IMR-90 (cell line): Measurements from ENCODE around the gene MARCO. TPM values are rescaled to one million over a fixed set of nuclear protein-coding genes. Genes with fewer than 3 reads are reported as not detected.

ENCODE experiments used
- ATAC-seq: fragments of 200-7000 bp; cut with Tn5 transposase; 2 replicates; pipeline ENCODE4 v1.9.1; 2020; ENCODE audit warnings: low read depth, mild to moderate bottlenecking, moderate library complexity
- BruUV-seq: library from RNA; stranded (reverse); fragments of 400-500 nt; replicated peaks from 2 replicates; lab custom pipeline; 2021; lab: Mats Ljungman, UMichigan
- CTCF ChIA-PET: fragments of 300-600 bp; formaldehyde crosslinking; extraction: SDS; loops from one replicate; lab custom pipeline; 2021; ENCODE audit warnings: antibody characterized with exemption; lab: Yijun Ruan, JAX
- POLR2A ChIA-PET: fragments of 300-600 bp; sonication (Branson Sonifier 250); formaldehyde crosslinking; loops from one replicate; lab custom pipeline; 2022; ENCODE audit warnings: antibody characterized with exemption; ENCODE audit not compliant: unreplicated experiment; lab: Charles Lee
- DNase-seq: peaks from one replicate; pipeline ENCODE4 v3.0.0; 2013
- H2AFZ ChIP-seq: replicated peaks from 2 replicates; pipeline ENCODE3; 2013; ENCODE audit warnings: low read length, mild to moderate bottlenecking; ENCODE audit not compliant: poor library complexity
- H2AK5ac ChIP-seq: 2 replicates; pipeline ENCODE4 v1.6.1; 2013; ENCODE audit warnings: low read depth, low read length, inconsistent platforms
- H2AK9ac ChIP-seq: replicated peaks from 2 replicates; pipeline ENCODE3; 2013; ENCODE audit warnings: mild to moderate bottlenecking, low read depth, low read length, moderate library complexity; ENCODE audit not compliant: poor library complexity
- H2BK120ac ChIP-seq: 2 replicates; pipeline ENCODE4 v1.6.1; 2013; ENCODE audit warnings: low read depth, low read length, inconsistent platforms
- H2BK15ac ChIP-seq: 3 replicates; pipeline ENCODE4 v1.6.1; 2013; ENCODE audit warnings: low read depth, low read length, inconsistent platforms
- H2BK20ac ChIP-seq: 2 replicates; pipeline ENCODE4 v1.6.1; 2013; ENCODE audit warnings: low read depth, mild to moderate bottlenecking, inconsistent platforms, low read length, moderate library complexity
- H2BK5ac ChIP-seq: 2 replicates; pipeline ENCODE4 v1.6.1; 2013; ENCODE audit warnings: mild to moderate bottlenecking, low read depth, low read length, inconsistent platforms; ENCODE audit not compliant: poor library complexity, severe bottlenecking
- H3K14ac ChIP-seq: replicated peaks from 2 replicates; pipeline ENCODE4 v1.6.1; 2013; ENCODE audit warnings: low read depth, low read length, inconsistent platforms
- H3K18ac ChIP-seq: 2 replicates; pipeline ENCODE4 v1.6.1; 2013; ENCODE audit warnings: low read depth, low read length, control low read depth
- H3K23ac ChIP-seq: 2 replicates; pipeline ENCODE4 v1.6.1; 2013; ENCODE audit warnings: low read depth, low read length, inconsistent platforms
- H3K27ac ChIP-seq: 2 replicates; pipeline ENCODE4 v1.5.1; 2013; ENCODE audit warnings: mild to moderate bottlenecking, control low read depth, low read length; ENCODE audit not compliant: insufficient read depth
- H3K27me3 ChIP-seq: 2 replicates; pipeline ENCODE4 v1.6.1; 2013; ENCODE audit warnings: low read length; ENCODE audit not compliant: control insufficient read depth, insufficient read depth
- H3K36me3 ChIP-seq: 2 replicates; pipeline ENCODE4 v1.6.1; 2013; ENCODE audit warnings: low read length, mixed read lengths; ENCODE audit not compliant: control insufficient read depth, insufficient read depth
- H3K4ac ChIP-seq: 2 replicates; pipeline ENCODE4 v1.6.1; 2013; ENCODE audit warnings: low read depth, low read length, inconsistent platforms
- H3K4me1 ChIP-seq: 2 replicates; pipeline ENCODE4 v1.6.1; 2013; ENCODE audit warnings: low read length, mixed read lengths; ENCODE audit not compliant: control insufficient read depth, insufficient read depth
- H3K4me2 ChIP-seq: 2 replicates; pipeline ENCODE4 v1.6.1; 2013; ENCODE audit warnings: low read depth, mild to moderate bottlenecking, control low read depth, low read length, moderate library complexity
- H3K4me3 ChIP-seq: 2 replicates; pipeline ENCODE4 v1.5.1; 2013; ENCODE audit warnings: low read depth, mild to moderate bottlenecking, control low read depth, low read length, moderate library complexity; ENCODE audit not compliant: insufficient read depth
- H3K56ac ChIP-seq: 2 replicates; pipeline ENCODE4 v1.6.1; 2013; ENCODE audit warnings: low read length, inconsistent platforms; ENCODE audit not compliant: insufficient read depth; ENCODE audit errors: extremely low read depth
- H3K79me1 ChIP-seq, 2 experiments: 2 replicates each; pipeline ENCODE4 v1.6.1; 2013; ENCODE audit warnings: low read length in 2 of 2, inconsistent platforms in 1 of 2, low read depth in 1 of 2
- H3K9ac ChIP-seq: 2 replicates; pipeline ENCODE4 v1.6.1; 2013; ENCODE audit warnings: low read depth, low read length, control low read depth
- H3K9me1 ChIP-seq: 2 replicates; pipeline ENCODE4 v1.6.1; 2013; ENCODE audit warnings: low read length, inconsistent platforms; ENCODE audit not compliant: insufficient read depth
- H3K9me3 ChIP-seq: 2 replicates; pipeline ENCODE4 v1.6.1; 2013; ENCODE audit warnings: low read length; ENCODE audit not compliant: control insufficient read depth, insufficient read depth
- H4K20me1 ChIP-seq: 2 replicates; pipeline ENCODE4 v1.6.1; 2013; ENCODE audit warnings: low read length, inconsistent platforms; ENCODE audit not compliant: insufficient read depth
- H4K5ac ChIP-seq: 2 replicates; pipeline ENCODE4 v1.6.1; 2013; ENCODE audit warnings: mild to moderate bottlenecking, low read depth, low read length, control low read depth
- H4K8ac ChIP-seq, 2 experiments: 2 replicates each; pipeline ENCODE4 v1.6.1; 2013; ENCODE audit warnings: low read depth in 2 of 2, low read length in 2 of 2, control low read depth in 1 of 2, inconsistent platforms in 1 of 2
- H4K91ac ChIP-seq: 2 replicates; pipeline ENCODE4 v1.6.1; 2013; ENCODE audit warnings: low read depth, low read length, inconsistent platforms; ENCODE audit not compliant: insufficient read depth
- CEBPB ChIP-seq: IDR thresholded peaks from 2 replicates; pipeline ENCODE4 v1.6.1; 2012; ENCODE audit warnings: low read depth, low read length, improper control_type of control experiment
- FOS ChIP-seq: fragments of 150-350 bp; IDR thresholded peaks from 2 replicates; pipeline ENCODE4 v1.6.1; 2016; ENCODE audit warnings: low read depth, low read length
- MAFK ChIP-seq: IDR thresholded peaks from 2 replicates; pipeline ENCODE4 v1.6.1; 2012; ENCODE audit warnings: low read depth, low read length, improper control_type of control experiment
- POLR2A ChIP-seq: IDR thresholded peaks from 2 replicates; pipeline ENCODE4 v1.6.1; 2012; ENCODE audit warnings: mild to moderate bottlenecking, low read depth, low read length
- RAD21 ChIP-seq: IDR thresholded peaks from 2 replicates; pipeline ENCODE4 v1.6.1; 2012; ENCODE audit warnings: low read length, improper control_type of control experiment
- WGBS, 2 experiments: methylation state at CpG; one replicate each; pipeline versions ENCODE4 v1.1.5 to v1.1.7; 2013; ENCODE audit warnings: missing lambda C conversion rate in 2 of 2; ENCODE audit not compliant: insufficient read length in 1 of 2; ENCODE audit errors: extremely low coverage in 2 of 2; 5-methylcytosine and 5-hydroxymethylcytosine counted together
- dilution Hi-C: fragments of 300-500 bp; cut with HindIII; formaldehyde crosslinking; loops from one replicate; pipeline ENCODE4 v1.14.3; 2018; ENCODE audit warnings: low sequenced_read_pairs; ENCODE audit not compliant: unreplicated experiment
- in situ Hi-C: fragments of 300-500 bp; cut with MboI; formaldehyde crosslinking; loops from 3 replicates; pipeline ENCODE4 v1.14.3; 2019; ENCODE audit warnings: low sequenced_read_pairs, inconsistent platforms, mixed read lengths
- intact Hi-C: fragments of 100-400 bp; cut with micrococcal nuclease; formaldehyde crosslinking; loops from 2 replicates; pipeline ENCODE4 v1.10.0; 2022
- polyA plus RNA-seq, 3 experiments: library from polyadenylated mRNA; depleted of rRNA; stranded (reverse); fragments of >200 nt; gene quantifications; 2 replicates each; pipeline ENCODE4 v1.2.3, GENCODE V29; 2012; ENCODE audit warnings: low replicate concordance in 1 of 3
- total RNA-seq: library from RNA; depleted of rRNA; stranded (reverse); fragments of >200 nt; gene quantifications from 2 replicates; pipeline ENCODE4 v1.2.3, GENCODE V29; 2012

The MARCO gene
- total and polyA plus RNA-seq, 2 of the 4 experiments (the other 2 are of a cell fraction), result not detected

DNA sequence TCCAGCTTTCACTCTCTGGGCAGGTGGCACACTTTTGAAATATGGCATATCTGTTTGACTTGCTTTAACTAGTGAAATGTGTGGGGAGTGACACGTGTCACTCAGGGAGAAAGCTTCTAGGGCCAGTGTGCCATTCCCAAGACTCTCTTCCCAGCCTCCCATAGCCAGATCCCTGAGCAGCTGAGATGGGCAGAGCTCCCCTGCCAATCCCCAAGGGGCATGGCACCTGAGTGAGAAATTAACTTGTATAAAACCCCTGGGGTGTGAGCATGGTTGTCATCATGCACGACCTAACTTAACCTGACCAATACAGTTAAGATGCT, 39.0 kb upstream of the MARCO start:
- Histone ChIP-seq H2BK20ac (no peak overlapping the region), H3K9me3 (0 out of 2 replicates have a peak, but pooled peaks cover 2% of the 10 kb centered on the region), H2BK15ac (no peak overlapping the region), H4K5ac (no peak overlapping the region), H4K8ac (no peak overlapping the region), H2BK120ac (no peak overlapping the region), H3K18ac (no peak overlapping the region), H3K9me1 (no peaks in the 10 kb centered on the region), H2BK5ac (no peak overlapping the region), H4K20me1 (no peaks in the 10 kb centered on the region), H3K36me3 (no peaks in the 10 kb centered on the region), H2AK9ac (no peak overlapping the region), H4K91ac (no peak overlapping the region), H2AFZ (no peak overlapping the region), H3K4me1 (no peaks in the 10 kb centered on the region), H3K9ac (no peak overlapping the region), H3K4me3 (no peak overlapping the region), H3K4me2 (no peak overlapping the region), H3K14ac (no peak overlapping the region), H3K56ac (no peak overlapping the region), H3K4ac (no peak overlapping the region), H3K79me1 (no peaks in the 10 kb centered on the region), H3K27me3 (no peaks in the 10 kb centered on the region), H2AK5ac (no peak overlapping the region), H3K23ac (no peak overlapping the region), H3K27ac (no peak overlapping the region)
- ChIA-PET CTCF (no interaction called here), POLR2A (no interaction called here)
- ATAC-seq, result no peak
- TF ChIP-seq CEBPB (no peak), MAFK (no peak), FOS (no peak), POLR2A (no peak), RAD21 (no peak)
- intact Hi-C loops (no loop called here), in situ Hi-C loops (no loop called here), dilution Hi-C loops (no loop called here)
- BruUV-seq, result no TSS peak
- no peak for DNase-seq
- WGBS, 2 experiments, result no CpG with 5 or more reads among the region's 2 CpGs
